ENCODE data around the gene WBP1L.
A peak's percentile ranks its signal among the peaks of the same experiment; 100 is the strongest.

WBP1L gene

GRCh38 chr10:102780527-102780808, 36.7 kb downstream of the WBP1L start:
- no peak for DNase-seq (ENCODE audit: low read depth in 2 of 2)

GRCh38 chr10:102781090-102781920, 37.6 kb downstream of the WBP1L start:
- no peak for DNase-seq (ENCODE audit: low read depth in 2 of 2)

DNA sequence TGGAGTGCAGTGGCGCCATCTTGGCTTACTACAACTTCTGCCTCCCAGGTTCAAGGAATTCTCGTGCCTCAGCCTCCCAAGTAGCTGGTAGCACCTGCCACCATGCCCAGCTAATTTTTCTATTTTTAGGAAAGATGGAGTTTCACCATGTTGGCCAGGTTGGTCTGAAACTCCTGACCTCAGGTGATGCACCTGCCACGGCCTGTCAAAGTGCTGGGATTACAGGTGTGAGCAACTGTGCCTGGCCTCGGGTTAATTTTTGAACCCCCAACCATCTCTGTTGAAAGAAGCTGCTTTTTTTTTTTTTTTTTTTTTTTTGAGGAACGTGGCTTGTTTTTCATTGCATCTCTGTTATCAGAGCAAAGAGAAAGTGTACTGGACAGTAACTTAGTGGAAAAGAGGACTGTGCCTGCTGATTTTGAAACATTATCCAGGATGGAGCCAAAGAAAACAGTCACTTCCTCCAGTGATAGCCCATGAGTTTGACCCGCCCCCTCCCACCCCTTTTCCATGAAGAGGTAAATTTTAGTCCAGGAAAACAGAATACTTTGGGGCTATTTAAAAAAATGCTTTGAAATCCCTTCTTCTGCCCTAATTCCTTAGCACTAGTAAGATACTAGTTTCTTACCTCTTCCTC, 38.3 kb downstream of the WBP1L start:
- no peak for DNase-seq (ENCODE audit: low read depth in 2 of 2)

DNA sequence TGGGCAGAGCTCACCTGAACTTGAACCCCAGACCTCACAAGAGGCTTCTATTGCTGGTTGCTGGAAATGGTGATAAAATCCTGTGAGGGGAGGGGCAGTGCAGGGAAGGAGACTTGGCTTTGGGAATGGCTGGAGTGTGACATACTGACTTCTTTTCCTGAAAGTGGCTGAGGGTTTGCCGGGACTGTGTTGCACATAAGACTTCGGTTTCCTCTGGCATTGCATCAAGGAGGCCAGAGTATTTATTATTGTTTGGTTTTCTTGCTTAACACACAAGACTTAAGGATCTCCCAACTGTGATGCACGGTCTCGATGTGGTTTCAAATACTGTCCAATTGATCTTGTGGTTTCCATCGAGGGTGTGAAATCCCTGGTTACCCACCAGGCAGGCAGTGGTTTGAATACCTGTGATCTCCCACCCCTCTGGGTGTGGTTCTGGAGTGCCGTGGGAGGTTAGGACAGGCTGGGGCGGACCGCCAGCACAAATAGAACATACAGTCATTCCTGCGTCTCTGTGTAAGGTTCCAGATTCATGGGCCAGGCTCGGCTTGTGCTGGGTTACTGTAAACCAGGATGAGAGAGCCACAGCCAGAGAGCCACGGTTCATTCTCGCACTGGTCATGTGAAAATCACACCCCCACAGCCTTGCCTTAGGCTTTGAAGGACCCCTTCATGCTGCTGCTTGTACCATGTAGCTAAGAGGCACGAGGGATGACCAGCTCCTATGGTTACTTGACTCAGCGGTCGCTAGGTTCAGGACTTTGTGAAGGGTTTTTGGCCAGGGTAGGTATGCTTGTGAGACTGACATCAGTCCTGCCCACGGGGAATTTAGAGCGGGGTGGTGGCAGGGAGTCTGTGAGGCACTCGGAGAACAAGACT, 39.2 kb downstream of the WBP1L start:
- DNase-seq (ENCODE audit: low read depth in 2 of 2), result no peak

GRCh38 chr10:102783568-102783967, 39.8 kb downstream of the WBP1L start:
- no peak for DNase-seq (ENCODE audit: low read depth in 2 of 2)

- no peak for DNase-seq (ENCODE audit: low read depth in 2 of 2)
Measured at GRCh38 chr10:102785818-102786217, 42.1 kb downstream of the WBP1L start.

- no peak for DNase-seq (ENCODE audit: low read depth in 2 of 2)
Measured at GRCh38 chr10:102791754-102792395, 48.1 kb downstream of the WBP1L start.

DNA sequence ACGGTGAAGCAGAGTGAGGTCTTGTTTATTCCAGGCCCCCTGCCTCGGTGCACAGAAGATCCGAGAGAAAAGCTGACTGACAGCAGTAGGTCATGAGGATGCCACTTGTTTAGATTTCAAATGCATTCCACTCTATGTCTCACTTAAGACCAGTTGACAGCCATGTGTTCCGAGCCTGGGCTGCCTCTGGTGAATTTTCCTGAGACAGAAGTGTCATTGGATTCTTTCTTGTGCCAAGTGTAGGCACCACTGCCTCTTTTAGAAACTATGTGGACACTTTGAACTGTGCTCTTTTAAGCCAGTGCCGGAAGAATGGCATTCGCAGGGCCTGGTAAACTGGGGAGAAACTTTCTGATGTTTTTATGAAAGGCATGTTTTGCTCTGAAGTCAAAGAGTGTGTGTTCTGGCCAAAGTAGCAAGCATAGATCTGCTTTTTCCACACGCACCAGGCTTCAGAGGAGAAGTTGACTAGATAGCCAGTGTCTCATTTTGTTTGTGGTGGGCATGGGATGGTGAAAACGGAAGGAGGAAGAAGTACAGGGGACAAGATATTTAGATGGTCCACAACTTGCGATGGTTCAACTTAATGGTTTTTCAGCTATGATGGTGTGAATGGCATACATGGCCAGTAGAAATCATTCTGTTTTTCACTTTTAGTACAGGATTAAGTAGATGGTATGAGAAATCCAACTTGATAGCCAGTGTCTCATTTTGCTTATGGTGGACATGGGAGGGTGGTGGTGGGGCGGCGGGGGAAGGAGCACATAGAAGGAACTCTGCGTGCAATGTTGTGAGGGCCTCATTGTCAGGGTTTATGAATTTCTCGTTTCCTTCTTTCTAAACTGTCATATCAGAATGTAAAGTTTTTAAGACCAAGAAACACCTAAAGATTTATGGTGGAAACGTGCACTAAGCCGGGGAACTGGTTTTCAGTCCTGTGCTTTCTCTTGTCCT, 52.0 kb downstream of the WBP1L start:
- DNase-seq (ENCODE audit: low read depth in 2 of 2), result no peak

DNA sequence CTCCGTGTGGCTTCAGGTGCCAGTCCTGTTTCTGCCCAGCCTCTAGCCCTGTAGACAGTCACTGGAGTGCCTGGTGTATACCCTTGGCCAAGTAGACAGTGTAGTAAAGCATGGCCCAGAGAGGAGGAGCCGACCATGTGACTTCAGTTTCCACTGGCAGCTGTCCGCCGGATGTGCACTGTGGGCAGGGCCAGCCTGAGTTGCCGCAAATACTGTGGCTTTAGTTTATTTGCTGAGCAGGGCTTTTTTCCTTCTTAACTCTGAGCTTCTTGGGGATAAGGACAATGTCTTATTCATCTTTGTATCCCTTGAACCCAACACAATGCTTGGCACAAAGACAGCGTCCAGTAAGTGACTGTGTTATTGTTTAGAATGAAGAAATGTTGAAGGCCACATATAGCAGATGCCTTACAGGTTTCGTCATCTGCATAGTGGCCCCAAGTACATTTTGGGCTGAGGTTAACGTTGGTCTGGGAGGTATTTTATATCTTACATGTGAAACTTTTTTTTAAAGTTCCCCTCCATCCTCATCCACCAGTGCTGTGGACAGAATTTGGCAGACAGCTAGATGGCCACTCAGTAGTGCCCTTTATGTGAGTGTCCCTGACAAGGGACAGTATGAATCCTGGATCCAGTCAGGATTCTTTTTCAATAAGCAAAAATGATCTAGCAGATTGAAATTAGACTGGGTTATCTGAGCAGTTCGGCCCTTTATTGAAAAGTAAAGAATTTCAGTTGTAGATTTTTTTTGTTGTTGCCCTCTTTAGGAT, 52.8 kb downstream of the WBP1L start:
- DNase-seq (ENCODE audit: low read depth in 2 of 2), result peak; percentile 34 to 44

- DNase-seq (ENCODE audit: low read depth in 2 of 2), result no peak
Measured at GRCh38 chr10:102799691-102800471, 56.1 kb downstream of the WBP1L start.

DNA sequence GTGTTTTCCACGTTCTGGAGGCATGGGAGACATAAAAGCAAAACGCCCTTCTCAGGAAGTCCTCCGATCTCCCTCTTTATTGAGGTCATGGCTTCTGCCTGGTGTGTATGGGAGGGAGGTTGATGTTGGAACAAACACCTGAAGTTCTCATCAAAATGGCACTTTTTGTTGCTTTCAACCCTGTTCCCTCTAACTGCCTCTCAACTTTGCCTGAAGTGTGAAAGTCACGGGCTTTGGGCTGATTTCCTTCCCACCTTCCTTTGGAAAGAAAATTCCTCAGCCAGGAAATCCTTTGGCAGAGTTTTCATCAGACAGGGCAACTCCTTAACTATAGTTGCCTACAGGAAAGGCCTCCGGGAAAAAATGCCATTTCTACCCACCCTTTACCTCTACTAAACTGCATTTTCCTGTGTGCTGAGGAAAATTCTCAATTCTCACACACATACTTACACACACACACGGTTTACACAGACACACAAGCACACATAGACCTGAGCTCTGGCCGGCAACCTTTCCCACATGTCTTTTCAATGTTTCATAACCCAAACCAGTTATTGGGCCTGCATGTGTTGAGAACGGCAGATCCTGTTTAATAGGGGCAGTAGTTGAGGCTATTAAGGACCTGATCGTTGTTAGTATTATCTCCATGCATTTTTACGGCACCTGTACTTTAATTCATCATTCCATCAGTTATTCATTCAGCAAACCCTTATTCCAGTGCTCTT, 57.0 kb downstream of the WBP1L start:
- no peak for DNase-seq (ENCODE audit: low read depth in 2 of 2)

- DNase-seq (ENCODE audit: low read depth in 2 of 2), result no peak
Measured at GRCh38 chr10:102801496-102801895, 57.7 kb downstream of the WBP1L start.

- DNase-seq (ENCODE audit: low read depth in 2 of 2), result no peak
Measured at GRCh38 chr10:102801978-102802377, 58.2 kb downstream of the WBP1L start.

GRCh38 chr10:102802920-102803534, 59.3 kb downstream of the WBP1L start:
- no peak for DNase-seq (ENCODE audit: low read depth in 2 of 2)

- DNase-seq (ENCODE audit: low read depth in 2 of 2), result no peak
Measured at GRCh38 chr10:102804382-102805055, 60.8 kb downstream of the WBP1L start.

DNA sequence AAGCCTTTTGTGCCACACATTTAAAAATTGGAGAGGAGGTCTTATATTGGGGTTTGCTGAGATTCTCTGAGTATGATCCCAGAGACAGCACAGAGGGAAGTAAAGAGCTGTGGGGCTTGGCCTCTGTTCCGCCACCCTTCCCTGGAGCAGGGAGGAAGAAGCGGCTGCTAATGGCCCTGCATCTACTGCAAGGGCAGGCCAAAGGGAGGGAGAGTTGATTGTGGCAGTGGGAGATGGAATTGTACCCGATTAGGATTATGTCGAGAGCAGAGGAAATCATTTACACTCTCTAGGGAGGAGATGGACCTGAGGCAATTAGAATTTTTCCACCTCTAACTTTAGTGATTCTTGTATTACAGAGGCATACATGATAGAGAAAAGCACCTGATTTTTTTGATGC, 64.6 kb downstream of the WBP1L start:
- no peak for DNase-seq (ENCODE audit: low read depth in 2 of 2)

DNA sequence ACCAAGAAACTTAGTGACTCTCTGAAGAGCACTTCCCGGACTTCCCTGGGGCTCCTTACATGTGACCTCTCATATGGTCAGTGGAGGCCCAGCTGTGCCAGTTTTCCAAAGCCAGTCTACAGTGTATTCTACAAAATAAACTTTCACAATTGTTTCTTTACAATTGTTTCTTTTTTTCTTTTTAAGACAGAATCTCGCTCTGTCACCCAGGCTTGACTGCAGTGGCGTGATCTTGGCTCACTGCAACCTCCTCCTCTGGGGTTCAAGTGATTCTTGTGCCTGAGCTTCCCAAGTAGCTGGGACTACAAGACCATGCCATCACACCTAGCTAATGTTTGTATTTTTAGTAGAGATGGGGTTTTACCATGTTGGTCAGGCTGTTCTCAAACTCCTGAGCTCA, 67.6 kb downstream of the WBP1L start:
- no peak for DNase-seq (ENCODE audit: low read depth in 2 of 2)

All from stimulated activated CD8-positive, alpha-beta memory T cell treated with anti-CD3 and anti-CD28 coated beads, Interleukin-2, amount 100 ng/mL, for 48 hours (primary cell).